ENCODE data around the gene FBH1.

- no peak for TF ChIP-seq CTCF (IDR thresholded peaks at IDR 0.05; ENCODE audit: low read depth, low read length)
- no peak for TF ChIP-seq POLR2A (IDR thresholded peaks at IDR 0.05; ENCODE audit: extremely low read depth, insufficient read length)
Measured at GRCh38 chr10:5905854-5906507, 15.9 kb downstream of the FBH1 start.

Measured in NB4 (cell line).